ENCODE data around the gene SCP2.

DNA sequence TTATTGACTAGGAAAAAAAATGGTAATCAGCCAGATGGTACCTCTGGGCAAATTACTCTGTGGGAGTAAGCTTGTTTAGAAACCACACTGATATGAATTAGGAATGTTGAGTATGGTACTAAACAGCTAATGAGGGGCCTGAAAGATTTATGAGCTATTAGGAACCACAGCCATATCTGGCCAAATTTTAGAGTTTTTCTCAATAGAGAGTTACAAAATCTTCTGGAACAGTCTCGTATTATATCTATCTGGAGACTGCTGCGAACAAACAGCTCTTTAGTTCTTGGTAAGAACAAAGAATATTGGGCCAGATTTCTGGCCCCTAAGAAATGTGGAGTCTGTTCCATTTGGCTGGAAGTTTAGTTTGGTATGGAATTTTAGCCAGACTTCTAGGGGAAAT lies 130.1 kb downstream of the SCP2 start:
- TF ChIP-seq POLR2AphosphoS5 (IDR thresholded peaks at IDR 0.05) (no peak), POLR2A (IDR thresholded peaks at IDR 0.05) (no peak)
- TF ChIP-seq, protein P1, sequence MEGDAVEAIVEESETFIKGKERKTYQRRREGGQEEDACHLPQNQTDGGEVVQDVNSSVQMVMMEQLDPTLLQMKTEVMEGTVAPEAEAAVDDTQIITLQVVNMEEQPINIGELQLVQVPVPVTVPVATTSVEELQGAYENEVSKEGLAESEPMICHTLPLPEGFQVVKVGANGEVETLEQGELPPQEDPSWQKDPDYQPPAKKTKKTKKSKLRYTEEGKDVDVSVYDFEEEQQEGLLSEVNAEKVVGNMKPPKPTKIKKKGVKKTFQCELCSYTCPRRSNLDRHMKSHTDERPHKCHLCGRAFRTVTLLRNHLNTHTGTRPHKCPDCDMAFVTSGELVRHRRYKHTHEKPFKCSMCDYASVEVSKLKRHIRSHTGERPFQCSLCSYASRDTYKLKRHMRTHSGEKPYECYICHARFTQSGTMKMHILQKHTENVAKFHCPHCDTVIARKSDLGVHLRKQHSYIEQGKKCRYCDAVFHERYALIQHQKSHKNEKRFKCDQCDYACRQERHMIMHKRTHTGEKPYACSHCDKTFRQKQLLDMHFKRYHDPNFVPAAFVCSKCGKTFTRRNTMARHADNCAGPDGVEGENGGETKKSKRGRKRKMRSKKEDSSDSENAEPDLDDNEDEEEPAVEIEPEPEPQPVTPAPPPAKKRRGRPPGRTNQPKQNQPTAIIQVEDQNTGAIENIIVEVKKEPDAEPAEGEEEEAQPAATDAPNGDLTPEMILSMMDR (IDR thresholded peaks at IDR 0.05): no peak
